ENCODE data around the gene CELSR1.

DNA sequence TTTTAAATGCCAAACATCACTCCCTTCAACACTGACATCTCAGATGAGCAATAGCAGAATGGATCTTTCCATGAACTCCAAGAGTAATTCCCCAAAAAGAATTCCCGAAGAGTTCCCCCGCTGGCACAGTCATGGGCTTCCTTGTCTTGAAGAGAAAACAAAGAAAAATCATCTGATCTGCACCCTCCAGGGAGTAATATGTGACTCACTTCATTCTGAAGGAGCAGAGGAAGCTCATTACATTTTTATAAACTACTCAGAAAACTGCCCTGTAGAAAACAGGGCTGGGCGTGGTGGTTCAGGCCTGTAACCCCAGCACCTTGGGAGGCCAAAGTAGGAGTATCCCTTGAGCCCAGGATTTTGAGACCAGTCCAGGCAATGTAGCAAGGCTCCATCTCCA is 35.7 kb downstream of the CELSR1 start:
- TF ChIP-seq CTCF (IDR thresholded peaks at IDR 0.05; ENCODE audit: insufficient read depth, low read length) (no peak), REST (IDR thresholded peaks at IDR 0.05; ENCODE audit: insufficient replicate concordance, low read depth) (no peak)
